Posterior vena cava (tissue), 2 donors: Measurements from ENCODE around the gene LSP1. TPM values are rescaled to one million over a fixed set of nuclear protein-coding genes. Genes with fewer than 3 reads are reported as not detected.
A peak's percentile ranks its signal among the peaks of the same experiment; 100 is the strongest.

Source experiments
- DNase-seq: peaks from one replicate; pipeline ENCODE4 v3.0.0-alpha.2; 2020; ENCODE audit warnings: low spot score
- intact Hi-C, 2 donors: fragments of 100-400 bp; cut with DNase I; formaldehyde crosslinking; loops; one replicate each; pipeline versions ENCODE4 v1.14.1 to v1.14.2; 2022 to 2023
- total RNA-seq, 2 donors: library from RNA; stranded (reverse); fragmentation: NEBNext Ultra II Directional; extraction: Animal tissue kit (Norgen Biotek cat#: 25700); gene quantifications; one replicate each; pipeline ENCODE4 v1.2.1, GENCODE V29; 2021
- donor health status: DM: yes; HTN: yes; CAD: no.
- donor health status: DM: yes; HTN: yes; CAD: no.

LSP1 gene
- total RNA-seq, 2 donors from 2014 or later = 39.1 to 122 TPM

GRCh38 chr11:1918436-1919315 lies 65.8 kb downstream of the LSP1 start:
- DNase-seq = peak; percentile 83
- intact Hi-C loops = loop anchor here in 1 of 2 donors (5.0 kb wide), 1 partner anchor 36 kb away; no protein-coding TSS in a partner anchor

- DNase-seq = peak; percentile 80
These were observed 66.7 kb downstream of the LSP1 start, which contains the start of gene TNNT3 for GRCh38 chr11:1919391-1920127. TSS of gene TNNT3 (plus strand) at chr11:1919703. CDS start at chr11:1922875, 3,172 bp downstream.

DNA sequence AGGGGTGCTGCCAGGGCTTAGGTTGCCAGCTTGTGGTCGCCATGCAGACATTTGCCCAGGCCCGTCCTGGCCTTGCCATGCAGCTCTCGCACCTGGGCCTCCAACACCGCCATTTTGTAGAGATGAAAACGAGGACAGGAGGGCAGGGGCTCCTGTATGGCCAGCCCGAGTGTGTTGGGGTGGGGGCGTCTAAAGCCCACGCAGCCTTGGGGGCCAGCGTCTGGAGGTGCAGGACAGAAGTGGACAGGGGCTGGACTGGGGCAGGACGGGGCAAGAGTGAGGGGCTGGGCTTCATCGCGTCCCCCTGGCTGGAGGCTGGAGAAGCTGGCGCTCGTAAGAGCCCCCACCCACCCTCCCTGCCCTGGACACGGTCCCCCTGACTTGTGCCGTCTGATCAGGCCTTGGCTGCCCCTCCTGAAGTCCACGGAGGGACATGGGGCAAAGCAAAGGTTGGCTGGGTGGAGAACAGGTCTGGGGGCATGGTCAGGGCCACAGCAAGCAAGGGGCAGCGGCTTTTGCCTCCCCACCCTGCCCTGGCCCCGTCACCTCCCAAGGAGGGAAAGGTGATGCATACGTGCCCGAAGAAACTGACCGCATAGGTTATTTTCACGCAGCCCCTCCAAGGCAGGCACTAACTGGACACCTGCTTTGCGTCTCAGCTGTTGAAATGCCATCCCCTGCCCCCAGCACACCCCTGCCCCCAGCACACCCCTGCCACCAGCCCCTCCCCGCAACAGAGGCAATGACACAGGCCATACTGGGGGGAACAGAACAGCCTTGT lies 67.4 kb downstream of the LSP1 start:
- DNase-seq = peak; percentile 78
- intact Hi-C loops = no loop called here

More at GRCh38 chr11:1919391-1920127, 66.7 kb downstream of the LSP1 start, which contains the start of gene TNNT3:
- intact Hi-C loops = loop anchor here in 1 of 2 donors (5.0 kb wide), 1 partner anchor 37 kb away; no protein-coding TSS in a partner anchor

GRCh38 chr11:1920909-1921573 lies 68.2 kb downstream of the LSP1 start:
- intact Hi-C loops = no loop called here

GRCh38 chr11:1921574-1922141 lies 68.8 kb downstream of the LSP1 start:
- intact Hi-C loops = no loop called here
- peak; percentile 88 for DNase-seq

More at GRCh38 chr11:1920909-1921573, 68.2 kb downstream of the LSP1 start:
- DNase-seq = peak; percentile 80

GRCh38 chr11:1922481-1923081 lies 69.7 kb downstream of the LSP1 start:
- intact Hi-C loops = no loop called here
- peak; percentile 88 for DNase-seq

- peak; percentile 62 for DNase-seq
- intact Hi-C loops = no loop called here
These were observed 70.5 kb downstream of the LSP1 start for GRCh38 chr11:1923201-1923956.

GRCh38 chr11:1924181-1924580 lies 71.3 kb downstream of the LSP1 start:
- intact Hi-C loops = no loop called here

DNA sequence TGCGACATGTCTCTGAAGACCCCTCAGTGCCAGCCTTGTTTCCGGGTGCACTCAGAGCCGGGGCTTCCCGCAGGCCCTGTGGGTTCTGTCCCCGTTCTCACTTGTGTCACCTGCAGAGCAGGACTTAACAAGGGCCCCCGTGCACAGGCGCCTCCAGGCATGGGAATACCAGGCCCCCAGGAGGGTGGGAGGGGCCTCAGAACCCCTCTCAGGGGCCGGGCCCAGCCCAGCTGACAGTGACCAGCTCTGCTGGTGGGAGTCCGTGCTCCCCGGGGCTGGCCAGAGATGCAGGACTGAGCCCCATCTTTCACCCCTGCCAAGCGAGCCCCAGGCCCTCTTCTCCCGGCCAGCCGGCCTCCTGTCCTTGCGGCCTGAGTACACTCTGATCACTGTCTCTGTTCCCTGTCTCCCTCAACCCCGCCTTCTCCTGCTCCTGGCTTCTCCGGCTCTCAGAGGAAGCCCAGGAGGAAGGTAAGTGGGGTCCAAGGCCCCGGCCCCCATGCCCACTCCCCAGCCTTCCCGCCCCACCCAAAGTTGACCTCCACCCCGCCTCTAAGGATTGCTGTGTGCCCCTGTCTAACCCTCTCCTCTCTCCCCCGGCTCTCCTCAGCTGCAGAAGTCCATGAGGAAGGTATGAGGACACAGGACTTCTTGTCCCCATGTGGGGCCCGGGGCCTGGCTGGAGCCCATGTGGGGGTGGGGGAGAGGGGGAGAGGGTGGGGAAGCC lies 71.9 kb downstream of the LSP1 start:
- intact Hi-C loops = no loop called here
- peak; percentile 77 for DNase-seq

More at GRCh38 chr11:1924181-1924580, 71.3 kb downstream of the LSP1 start:
- peak; percentile 76 for DNase-seq

DNA sequence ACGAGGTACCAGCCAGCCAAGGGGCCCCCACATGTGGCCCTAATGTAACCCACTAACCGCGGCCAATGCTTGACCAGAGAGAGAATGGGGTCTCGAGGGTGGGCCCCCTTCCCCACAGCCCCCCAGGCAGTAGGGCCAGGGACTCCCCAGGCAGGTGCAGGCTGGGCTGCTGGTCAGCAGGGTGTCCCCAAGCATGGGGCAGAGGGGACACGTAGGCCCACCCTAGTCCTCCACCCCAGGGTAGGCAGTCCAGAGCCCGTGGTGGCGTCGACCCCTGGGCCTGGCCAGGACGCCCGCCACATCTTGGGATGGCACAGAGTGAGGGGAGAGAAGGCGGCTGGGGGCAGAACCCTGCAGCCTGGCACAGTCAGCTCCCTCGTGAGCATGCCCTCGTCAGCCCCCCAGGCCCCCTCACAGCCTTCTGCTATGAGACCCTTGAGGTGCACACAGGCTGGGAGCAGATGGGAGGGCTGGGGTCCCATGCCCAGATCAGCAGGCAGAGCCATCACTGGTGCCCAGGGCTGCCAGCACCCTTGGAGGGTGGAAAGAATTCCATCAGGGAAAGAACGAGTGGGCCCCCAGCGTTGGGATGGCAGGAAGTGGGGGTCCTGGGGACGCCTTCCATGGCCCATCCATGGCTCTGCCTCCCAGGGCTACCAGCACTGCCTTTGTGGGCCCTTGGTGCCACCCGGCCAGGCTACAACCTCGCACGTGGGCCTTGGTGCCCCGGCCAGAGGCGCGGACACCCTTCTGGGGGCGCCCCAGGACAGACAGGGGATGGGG lies 72.7 kb downstream of the LSP1 start:
- DNase-seq = peak; percentile 78
- intact Hi-C loops = no loop called here

DNA sequence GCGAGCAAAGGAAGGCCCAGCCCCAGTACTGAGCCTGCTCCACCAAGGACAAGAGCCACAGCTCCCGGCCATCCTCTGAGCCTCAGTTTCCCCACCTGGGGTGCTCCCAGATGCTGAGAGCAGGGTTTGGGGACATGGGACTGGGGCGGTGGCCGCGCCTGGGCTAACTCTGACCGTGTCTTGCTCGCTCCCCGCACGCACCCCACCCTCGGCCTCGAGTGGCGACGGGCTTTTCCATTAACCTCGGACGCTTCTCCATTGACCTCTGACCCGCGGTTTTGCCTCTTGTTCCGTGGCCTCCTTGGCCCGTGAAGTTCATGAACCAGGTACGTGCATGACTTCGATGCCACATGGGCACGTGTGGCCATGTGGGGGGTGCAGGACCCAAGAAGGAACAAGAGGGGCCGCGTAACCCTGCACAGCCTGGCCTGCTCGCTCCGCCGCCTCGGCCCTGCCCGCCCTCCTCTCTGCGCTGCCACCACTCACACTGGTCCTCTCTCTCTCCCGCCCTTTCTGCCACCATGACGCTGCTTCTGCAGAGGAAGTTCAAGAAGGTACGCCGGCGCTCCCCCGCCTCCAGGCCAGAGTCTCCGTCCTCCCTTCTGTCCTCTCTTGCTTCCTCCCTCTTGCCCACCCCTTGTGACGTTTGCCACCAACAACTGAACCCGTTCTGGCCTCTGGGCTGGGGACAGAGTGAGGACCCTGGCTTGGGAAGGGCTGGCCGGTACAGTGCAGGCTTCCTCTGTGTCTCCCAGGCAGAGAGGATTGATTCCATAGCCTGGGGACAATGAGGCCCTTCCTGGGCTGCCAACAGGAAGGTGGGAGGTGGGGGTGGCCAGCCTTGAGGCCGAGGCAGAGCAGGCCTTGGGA lies 73.5 kb downstream of the LSP1 start:
- DNase-seq = peak; percentile 80

GRCh38 chr11:1927026-1927847 lies 74.4 kb downstream of the LSP1 start:
- intact Hi-C loops = no loop called here
- peak; percentile 91 for DNase-seq

More for the DNA sequence above, 73.5 kb downstream of the LSP1 start:
- intact Hi-C loops = no loop called here

DNA sequence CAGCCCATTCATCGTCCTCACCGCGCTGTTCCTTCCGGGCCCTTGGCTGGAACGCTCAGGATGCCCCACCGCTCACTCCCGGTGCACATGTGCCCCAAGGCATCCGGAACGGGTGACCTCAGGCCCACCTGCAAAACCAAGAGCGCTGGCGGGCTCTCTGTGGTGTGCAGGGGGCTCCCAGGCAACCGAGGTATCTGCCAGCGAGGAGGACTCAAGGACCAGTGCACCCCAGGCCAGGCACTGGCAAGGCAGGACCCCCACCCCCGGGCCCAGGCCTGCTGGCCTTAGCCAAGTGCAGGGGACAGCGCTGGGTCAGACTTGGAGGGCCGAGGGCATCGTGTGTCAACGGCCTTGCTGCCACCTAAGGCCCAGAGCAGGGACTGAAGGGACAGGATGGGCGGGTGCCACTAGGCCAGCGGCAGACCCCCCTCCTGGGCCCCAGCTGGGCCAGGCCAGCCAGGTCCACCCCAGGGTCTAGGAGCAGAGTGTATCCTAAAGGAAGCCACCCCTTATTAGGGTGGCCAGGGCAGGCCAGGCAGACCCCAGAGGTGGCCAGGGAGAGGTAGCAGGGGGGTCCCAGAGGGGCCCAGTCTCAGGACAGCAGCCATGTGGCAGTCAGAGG lies 75.1 kb downstream of the LSP1 start:
- intact Hi-C loops = no loop called here
- no peak for DNase-seq

DNA sequence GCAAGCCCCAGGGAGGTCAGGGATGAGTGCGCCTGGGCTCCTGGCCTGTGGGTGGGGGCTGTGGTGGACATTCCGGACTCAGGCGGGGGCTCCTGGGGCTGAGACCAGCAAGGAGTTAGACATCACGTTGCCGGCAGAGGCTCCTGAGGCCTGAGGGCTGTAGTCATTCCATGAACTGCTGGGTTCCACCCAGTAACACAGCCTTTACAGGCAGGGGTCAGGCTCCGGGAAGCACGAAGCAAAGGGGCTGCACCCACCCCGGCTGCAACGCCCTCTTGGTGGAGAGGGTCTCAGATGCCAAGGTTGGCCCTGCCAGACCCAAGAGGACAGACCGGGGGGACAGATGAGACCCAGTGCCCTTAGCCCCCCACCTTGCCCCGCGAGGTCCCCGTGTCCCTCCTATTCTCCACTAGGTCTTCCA lies 75.6 kb downstream of the LSP1 start:
- intact Hi-C loops = no loop called here
- peak; percentile 89 for DNase-seq
